OCI-LY7 (cell line): ENCODE data around the gene GRID1.

Source experiments
- EZH2phosphoT487 ChIP-seq: fragments of 200-600 bp; sonication (generic); IDR thresholded peaks from 2 replicates; pipeline ENCODE4 v1.6.1; 2018; ENCODE audit warnings: low read depth, borderline replicate concordance, mild to moderate bottlenecking, mixed run types, antibody characterized with exemption, low read length, moderate library complexity, mixed read lengths
- TF ChIP-seq, protein P1 (sequence below): fragments of 200-600 bp; sonication (generic); conservative IDR thresholded peaks from 2 replicates; pipeline ENCODE4 v1.5.1; 2014; ENCODE audit warnings: mild to moderate bottlenecking, antibody characterized with exemption, low read length, moderate library complexity, mixed read lengths

DNA sequence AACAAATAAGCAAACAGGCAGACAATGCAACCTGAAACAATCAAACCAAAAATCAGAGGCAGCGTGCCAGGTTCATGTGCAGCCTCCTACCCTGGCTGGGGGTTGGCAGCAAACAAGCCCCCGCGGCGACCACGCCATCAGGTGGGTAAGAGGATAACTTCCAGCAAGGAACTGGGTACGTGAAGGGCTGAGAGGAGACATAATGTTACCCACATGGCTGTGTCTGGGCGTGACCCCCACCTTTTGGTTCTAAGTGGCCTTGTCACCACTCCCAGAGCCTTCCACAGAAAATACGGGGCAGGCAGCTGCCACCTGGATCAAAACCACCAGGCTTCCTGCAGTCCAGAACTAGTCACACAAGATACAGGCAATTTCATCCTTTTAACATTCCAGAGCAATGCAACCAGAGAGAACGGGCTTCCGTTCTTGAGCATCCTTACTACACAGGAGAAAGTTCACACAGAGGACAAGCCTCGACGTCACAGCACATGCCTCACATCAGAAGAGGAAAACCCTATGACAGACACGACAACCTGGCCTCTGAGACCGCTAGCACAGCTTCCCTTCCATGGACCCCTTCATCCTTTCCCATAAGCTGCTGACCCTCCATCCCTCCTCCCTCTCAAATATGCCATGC is 171.0 kb downstream of the GRID1 start:
- TF ChIP-seq, protein P1, sequence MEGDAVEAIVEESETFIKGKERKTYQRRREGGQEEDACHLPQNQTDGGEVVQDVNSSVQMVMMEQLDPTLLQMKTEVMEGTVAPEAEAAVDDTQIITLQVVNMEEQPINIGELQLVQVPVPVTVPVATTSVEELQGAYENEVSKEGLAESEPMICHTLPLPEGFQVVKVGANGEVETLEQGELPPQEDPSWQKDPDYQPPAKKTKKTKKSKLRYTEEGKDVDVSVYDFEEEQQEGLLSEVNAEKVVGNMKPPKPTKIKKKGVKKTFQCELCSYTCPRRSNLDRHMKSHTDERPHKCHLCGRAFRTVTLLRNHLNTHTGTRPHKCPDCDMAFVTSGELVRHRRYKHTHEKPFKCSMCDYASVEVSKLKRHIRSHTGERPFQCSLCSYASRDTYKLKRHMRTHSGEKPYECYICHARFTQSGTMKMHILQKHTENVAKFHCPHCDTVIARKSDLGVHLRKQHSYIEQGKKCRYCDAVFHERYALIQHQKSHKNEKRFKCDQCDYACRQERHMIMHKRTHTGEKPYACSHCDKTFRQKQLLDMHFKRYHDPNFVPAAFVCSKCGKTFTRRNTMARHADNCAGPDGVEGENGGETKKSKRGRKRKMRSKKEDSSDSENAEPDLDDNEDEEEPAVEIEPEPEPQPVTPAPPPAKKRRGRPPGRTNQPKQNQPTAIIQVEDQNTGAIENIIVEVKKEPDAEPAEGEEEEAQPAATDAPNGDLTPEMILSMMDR, result no peak
- TF ChIP-seq EZH2phosphoT487, result no peak
